ENCODE data around the gene ADGRF1. TPM values are rescaled to one million over a fixed set of nuclear protein-coding genes. Genes with fewer than 3 reads are reported as not detected.
"Not testable (repeated sequence)": the region's sequence is repeated elsewhere in the genome, so short reads cannot be mapped to it uniquely, and the experiment has no call there.

ADGRF1 gene
- total RNA-seq, 3 donors from 2014 or later: 0.13 TPM; not detected in 2

GRCh38 chr6:46990818-46991510 lies 51.2 kb downstream of the ADGRF1 start:
- not testable (repeated sequence) for H3K4me1 Mint-ChIP-seq (ENCODE audit: low read depth); H3K36me3 Mint-ChIP-seq (ENCODE audit: insufficient read depth); H3K9me3 Mint-ChIP-seq; H3K27me3 Mint-ChIP-seq (ENCODE audit: low read depth); H3K4me3 Mint-ChIP-seq; ATAC-seq; DNase-seq

GRCh38 chr6:46990031-46990644 lies 52.0 kb downstream of the ADGRF1 start:
- H3K36me3 Mint-ChIP-seq (ENCODE audit: insufficient read depth): no peaks in the 10 kb centered on the region
- H3K27me3 Mint-ChIP-seq (ENCODE audit: low read depth): peaks cover 8% of the 10 kb centered on the region
- DNase-seq: no peak
- H3K9me3 Mint-ChIP-seq: no peaks in the 10 kb centered on the region
- H3K4me3 Mint-ChIP-seq: no peak overlapping the region
- ATAC-seq: no peak
- no peaks in the 10 kb centered on the region for H3K4me1 Mint-ChIP-seq (ENCODE audit: low read depth)

- Mint-ChIP-seq H3K9me3 (no peaks in the 10 kb centered on the region), H3K36me3 (ENCODE audit: insufficient read depth) (no peaks in the 10 kb centered on the region), H3K4me3 (no peak overlapping the region), H3K4me1 (ENCODE audit: low read depth) (no peaks in the 10 kb centered on the region), H3K27me3 (ENCODE audit: low read depth) (peaks cover 8% of the 10 kb centered on the region)
- ATAC-seq (no peak), DNase-seq (no peak)
Observed at GRCh38 chr6:46989398-46989797, 52.7 kb downstream of the ADGRF1 start.

- DNase-seq (no peak), ATAC-seq (no peak)
- Mint-ChIP-seq H3K4me3 (no peak overlapping the region), H3K36me3 (ENCODE audit: insufficient read depth) (no peaks in the 10 kb centered on the region), H3K27me3 (ENCODE audit: low read depth) (peaks cover 4% of the 10 kb centered on the region), H3K9me3 (no peaks in the 10 kb centered on the region), H3K4me1 (ENCODE audit: low read depth) (no peaks in the 10 kb centered on the region)
Observed at GRCh38 chr6:46985943-46986342, 56.2 kb downstream of the ADGRF1 start.

- no peak for DNase-seq
- Mint-ChIP-seq H3K4me1 (ENCODE audit: low read depth) (no peaks in the 10 kb centered on the region), H3K27me3 (ENCODE audit: low read depth) (peaks cover 3% of the 10 kb centered on the region), H3K4me3 (no peak overlapping the region), H3K9me3 (no peaks in the 10 kb centered on the region), H3K36me3 (ENCODE audit: insufficient read depth) (no peaks in the 10 kb centered on the region)
- ATAC-seq: no peak
Observed at GRCh38 chr6:46983007-46983411, 59.1 kb downstream of the ADGRF1 start.

- Mint-ChIP-seq H3K27me3 (ENCODE audit: low read depth) (peaks cover 3% of the 10 kb centered on the region), H3K4me1 (ENCODE audit: low read depth) (no peaks in the 10 kb centered on the region), H3K36me3 (ENCODE audit: insufficient read depth) (no peaks in the 10 kb centered on the region), H3K9me3 (no peaks in the 10 kb centered on the region), H3K4me3 (no peak overlapping the region)
- DNase-seq (no peak), ATAC-seq (no peak)
Observed at GRCh38 chr6:46979206-46979605, 62.9 kb downstream of the ADGRF1 start.

GRCh38 chr6:46974786-46975185 lies 67.3 kb downstream of the ADGRF1 start:
- no peaks in the 10 kb centered on the region for H3K9me3 Mint-ChIP-seq
- no peak overlapping the region for H3K4me3 Mint-ChIP-seq
- H3K36me3 Mint-ChIP-seq (ENCODE audit: insufficient read depth): no peaks in the 10 kb centered on the region
- DNase-seq: no peak
- H3K4me1 Mint-ChIP-seq (ENCODE audit: low read depth): no peaks in the 10 kb centered on the region
- no peak for ATAC-seq
- H3K27me3 Mint-ChIP-seq (ENCODE audit: low read depth): peaks cover 6% of the 10 kb centered on the region

GRCh38 chr6:46973029-46973428 lies 69.1 kb downstream of the ADGRF1 start:
- Mint-ChIP-seq H3K36me3 (ENCODE audit: insufficient read depth) (no peaks in the 10 kb centered on the region), H3K9me3 (no peaks in the 10 kb centered on the region), H3K27me3 (ENCODE audit: low read depth) (peaks cover 6% of the 10 kb centered on the region), H3K4me1 (ENCODE audit: low read depth) (no peaks in the 10 kb centered on the region), H3K4me3 (no peak overlapping the region)
- ATAC-seq (no peak), DNase-seq (no peak)

GRCh38 chr6:46972531-46972930 lies 69.6 kb downstream of the ADGRF1 start:
- DNase-seq (no peak), ATAC-seq (no peak)
- Mint-ChIP-seq H3K27me3 (ENCODE audit: low read depth) (peaks cover 6% of the 10 kb centered on the region), H3K9me3 (no peaks in the 10 kb centered on the region), H3K36me3 (ENCODE audit: insufficient read depth) (no peaks in the 10 kb centered on the region), H3K4me1 (ENCODE audit: low read depth) (no peaks in the 10 kb centered on the region), H3K4me3 (no peak overlapping the region)

- no peak for DNase-seq
- H3K27me3 Mint-ChIP-seq (ENCODE audit: low read depth): peaks cover 9% of the 10 kb centered on the region
- no peaks in the 10 kb centered on the region for H3K36me3 Mint-ChIP-seq (ENCODE audit: insufficient read depth)
- no peak for ATAC-seq
- no peaks in the 10 kb centered on the region for H3K9me3 Mint-ChIP-seq
- no peaks in the 10 kb centered on the region for H3K4me1 Mint-ChIP-seq (ENCODE audit: low read depth)
- no peak overlapping the region for H3K4me3 Mint-ChIP-seq
Observed at GRCh38 chr6:46969206-46969605, 72.9 kb downstream of the ADGRF1 start.

GRCh38 chr6:46967826-46968349 lies 74.2 kb downstream of the ADGRF1 start:
- Mint-ChIP-seq H3K4me1 (ENCODE audit: low read depth) (no peaks in the 10 kb centered on the region), H3K4me3 (no peak overlapping the region), H3K36me3 (ENCODE audit: insufficient read depth) (no peaks in the 10 kb centered on the region), H3K27me3 (ENCODE audit: low read depth) (peaks cover 4% of the 10 kb centered on the region), H3K9me3 (no peaks in the 10 kb centered on the region)
- DNase-seq (no peak), ATAC-seq (no peak)

GRCh38 chr6:46964716-46965519 lies 77.2 kb downstream of the ADGRF1 start:
- Mint-ChIP-seq H3K27me3 (ENCODE audit: low read depth) (peaks cover 2% of the 10 kb centered on the region), H3K9me3 (no peaks in the 10 kb centered on the region), H3K4me1 (ENCODE audit: low read depth) (no peaks in the 10 kb centered on the region), H3K4me3 (no peak overlapping the region), H3K36me3 (ENCODE audit: insufficient read depth) (no peaks in the 10 kb centered on the region)
- no peak for ATAC-seq
- DNase-seq: no peak

GRCh38 chr6:46963626-46964025 lies 78.5 kb downstream of the ADGRF1 start:
- Mint-ChIP-seq H3K9me3 (no peaks in the 10 kb centered on the region), H3K4me1 (ENCODE audit: low read depth) (no peaks in the 10 kb centered on the region), H3K27me3 (ENCODE audit: low read depth) (peaks cover 2% of the 10 kb centered on the region), H3K4me3 (no peak overlapping the region), H3K36me3 (ENCODE audit: insufficient read depth) (no peaks in the 10 kb centered on the region)
- ATAC-seq (no peak), DNase-seq (no peak)

- Mint-ChIP-seq H3K36me3 (ENCODE audit: insufficient read depth) (no peaks in the 10 kb centered on the region), H3K27me3 (ENCODE audit: low read depth) (peaks cover 2% of the 10 kb centered on the region), H3K4me3 (no peak overlapping the region), H3K9me3 (no peaks in the 10 kb centered on the region), H3K4me1 (ENCODE audit: low read depth) (no peaks in the 10 kb centered on the region)
- ATAC-seq: no peak
- DNase-seq: no peak
Observed at GRCh38 chr6:46963039-46963438, 79.1 kb downstream of the ADGRF1 start.

All from activated T-cell treated with anti-CD3 and anti-CD28 coated beads, Interleukin-2, amount 50 U/mL, for 4 hours (primary cell).